Activated T-cell treated with anti-CD3 and anti-CD28 coated beads for 1 hour (primary cell): ENCODE data around the gene PODNL1.
"Not testable (repeated sequence)": the region's sequence is repeated elsewhere in the genome, so short reads cannot be mapped to it uniquely, and the experiment has no call there.

ENCODE experiments used
- DNase-seq: peaks from one replicate; pipeline ENCODE4 v3.0.0-alpha.2; 2020; ENCODE audit warnings: low read depth

PODNL1 gene

GRCh38 chr19:13972368-13973155 lies 34.3 kb upstream of the PODNL1 start:
- DNase-seq, result no peak

- not testable (repeated sequence) for DNase-seq
Observed at GRCh38 chr19:13971868-13972267, 33.7 kb upstream of the PODNL1 start.

- no peak for DNase-seq
Observed at GRCh38 chr19:13969897-13970296, 31.7 kb upstream of the PODNL1 start.

GRCh38 chr19:13968999-13969398 lies 30.8 kb upstream of the PODNL1 start:
- DNase-seq, result no peak

GRCh38 chr19:13968383-13968935 lies 30.2 kb upstream of the PODNL1 start:
- no peak for DNase-seq

GRCh38 chr19:13967206-13967605 lies 29.0 kb upstream of the PODNL1 start:
- DNase-seq, result not testable (repeated sequence)

GRCh38 chr19:13966684-13967128 lies 28.5 kb upstream of the PODNL1 start:
- DNase-seq, result no peak

GRCh38 chr19:13965926-13966683 lies 27.9 kb upstream of the PODNL1 start:
- DNase-seq, result no peak

GRCh38 chr19:13965377-13965896 lies 27.2 kb upstream of the PODNL1 start:
- DNase-seq, result no peak

GRCh38 chr19:13964776-13965175 lies 26.6 kb upstream of the PODNL1 start:
- no peak for DNase-seq

GRCh38 chr19:13963603-13964105 lies 25.4 kb upstream of the PODNL1 start:
- DNase-seq, result no peak

- DNase-seq, result no peak
Observed at GRCh38 chr19:13962699-13963602, 24.7 kb upstream of the PODNL1 start.

GRCh38 chr19:13961826-13962698 lies 23.8 kb upstream of the PODNL1 start:
- DNase-seq, result no peak

- no peak for DNase-seq
Observed at GRCh38 chr19:13960863-13961784, 22.9 kb upstream of the PODNL1 start.

GRCh38 chr19:13959962-13960862 lies 22.0 kb upstream of the PODNL1 start:
- DNase-seq, result no peak

- DNase-seq, result no peak
Observed at GRCh38 chr19:13959141-13959961, 21.1 kb upstream of the PODNL1 start.

- DNase-seq, result no peak
Observed at GRCh38 chr19:13958043-13958442, 19.8 kb upstream of the PODNL1 start.
